OCI-LY7 (cell line): ENCODE measurements around the gene CXCL13.

Experiments
- EZH2phosphoT487 ChIP-seq: fragments of 200-600 bp; sonication (generic); IDR thresholded peaks from 2 replicates; pipeline ENCODE4 v1.6.1; 2018; ENCODE audit warnings: low read depth, borderline replicate concordance, mild to moderate bottlenecking, mixed run types, antibody characterized with exemption, low read length, moderate library complexity, mixed read lengths
- TF ChIP-seq, protein P1 (sequence below): fragments of 200-600 bp; sonication (generic); conservative IDR thresholded peaks from 2 replicates; pipeline ENCODE4 v1.5.1; 2014; ENCODE audit warnings: mild to moderate bottlenecking, antibody characterized with exemption, low read length, moderate library complexity, mixed read lengths

DNA sequence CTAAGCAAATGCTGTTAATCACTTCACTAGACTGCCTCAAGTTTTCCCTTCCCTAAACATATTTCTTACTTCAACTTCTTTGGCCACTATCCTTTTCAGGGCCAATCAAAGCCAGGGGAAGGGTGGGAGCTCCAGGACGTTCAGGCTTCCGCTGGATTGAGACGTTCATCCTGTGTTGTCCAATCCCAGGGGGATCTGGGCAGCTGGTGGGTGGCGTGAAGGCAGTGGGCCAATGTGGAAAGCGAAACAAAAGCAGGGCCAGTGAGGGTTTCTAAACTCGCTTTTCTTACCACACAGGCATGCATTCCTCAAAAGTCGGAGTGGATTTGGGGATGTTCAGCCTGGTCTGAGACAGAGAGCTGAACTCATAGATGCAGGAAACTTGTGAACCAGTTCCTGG is 7.6 kb downstream of the CXCL13 start:
- TF ChIP-seq, protein P1, sequence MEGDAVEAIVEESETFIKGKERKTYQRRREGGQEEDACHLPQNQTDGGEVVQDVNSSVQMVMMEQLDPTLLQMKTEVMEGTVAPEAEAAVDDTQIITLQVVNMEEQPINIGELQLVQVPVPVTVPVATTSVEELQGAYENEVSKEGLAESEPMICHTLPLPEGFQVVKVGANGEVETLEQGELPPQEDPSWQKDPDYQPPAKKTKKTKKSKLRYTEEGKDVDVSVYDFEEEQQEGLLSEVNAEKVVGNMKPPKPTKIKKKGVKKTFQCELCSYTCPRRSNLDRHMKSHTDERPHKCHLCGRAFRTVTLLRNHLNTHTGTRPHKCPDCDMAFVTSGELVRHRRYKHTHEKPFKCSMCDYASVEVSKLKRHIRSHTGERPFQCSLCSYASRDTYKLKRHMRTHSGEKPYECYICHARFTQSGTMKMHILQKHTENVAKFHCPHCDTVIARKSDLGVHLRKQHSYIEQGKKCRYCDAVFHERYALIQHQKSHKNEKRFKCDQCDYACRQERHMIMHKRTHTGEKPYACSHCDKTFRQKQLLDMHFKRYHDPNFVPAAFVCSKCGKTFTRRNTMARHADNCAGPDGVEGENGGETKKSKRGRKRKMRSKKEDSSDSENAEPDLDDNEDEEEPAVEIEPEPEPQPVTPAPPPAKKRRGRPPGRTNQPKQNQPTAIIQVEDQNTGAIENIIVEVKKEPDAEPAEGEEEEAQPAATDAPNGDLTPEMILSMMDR: no peak
- TF ChIP-seq EZH2phosphoT487: no peak
